NCI-H2227 (cell line): ENCODE results near the gene SLFN14.
"Not testable (repeated sequence)": the region's sequence is repeated elsewhere in the genome, so short reads cannot be mapped to it uniquely, and the experiment has no call there.

Experiments used
- DNase-seq: peaks from one replicate; lab custom pipeline; 2025; ENCODE audit not compliant: unreplicated experiment; lab: John Stamatoyannopoulos, UW

Gene SLFN14

GRCh38 chr17:35523296-35523695, 37.3 kb downstream of the SLFN14 start:
- no peak for DNase-seq

DNA sequence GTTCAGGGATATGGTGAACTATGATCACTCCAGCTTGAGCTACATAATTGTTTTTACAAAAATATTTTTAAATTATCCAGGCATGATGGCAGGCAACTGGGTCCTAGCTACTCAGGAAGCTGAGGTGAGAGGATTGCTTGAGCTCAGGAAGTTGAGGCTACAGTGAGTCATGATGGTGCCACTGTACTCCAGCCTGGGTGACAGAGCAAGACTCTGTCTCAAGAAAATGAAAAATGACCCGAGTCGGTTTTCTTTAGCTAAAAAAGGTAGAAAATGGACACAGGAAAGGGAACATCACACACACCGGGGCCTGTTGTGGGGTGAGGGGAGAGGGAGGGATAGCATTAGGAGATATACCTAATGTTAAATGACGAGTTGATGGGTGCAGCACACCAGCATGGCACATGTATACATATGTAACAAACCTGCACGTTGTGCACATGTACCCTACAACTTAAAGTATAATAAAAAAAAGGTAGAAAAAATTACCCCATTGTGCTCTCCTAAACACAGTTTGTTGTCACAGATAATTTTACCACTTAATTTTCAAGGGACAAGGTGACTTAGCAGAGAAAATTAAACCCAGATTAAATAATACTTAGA, 38.9 kb downstream of the SLFN14 start:
- DNase-seq = not testable (repeated sequence)

DNA sequence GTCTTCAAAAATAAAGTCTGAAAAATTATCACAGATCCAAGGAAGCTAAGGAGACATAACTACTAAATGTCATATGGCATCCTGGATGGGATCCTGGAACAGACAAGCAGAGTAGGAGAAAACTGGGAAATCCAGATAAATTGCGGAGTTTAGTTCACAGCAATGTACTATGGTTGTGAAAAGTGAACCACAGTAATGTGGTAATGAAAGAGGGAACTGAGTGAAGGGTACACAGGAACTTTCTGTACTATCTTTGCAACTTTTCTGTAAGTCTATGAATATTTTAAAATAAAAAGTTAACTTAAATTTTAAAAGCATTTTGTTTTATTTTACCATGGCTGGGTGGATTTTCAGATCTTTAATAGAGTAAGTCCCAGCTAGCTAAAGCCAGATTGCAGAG, 39.5 kb downstream of the SLFN14 start:
- DNase-seq = no peak

DNA sequence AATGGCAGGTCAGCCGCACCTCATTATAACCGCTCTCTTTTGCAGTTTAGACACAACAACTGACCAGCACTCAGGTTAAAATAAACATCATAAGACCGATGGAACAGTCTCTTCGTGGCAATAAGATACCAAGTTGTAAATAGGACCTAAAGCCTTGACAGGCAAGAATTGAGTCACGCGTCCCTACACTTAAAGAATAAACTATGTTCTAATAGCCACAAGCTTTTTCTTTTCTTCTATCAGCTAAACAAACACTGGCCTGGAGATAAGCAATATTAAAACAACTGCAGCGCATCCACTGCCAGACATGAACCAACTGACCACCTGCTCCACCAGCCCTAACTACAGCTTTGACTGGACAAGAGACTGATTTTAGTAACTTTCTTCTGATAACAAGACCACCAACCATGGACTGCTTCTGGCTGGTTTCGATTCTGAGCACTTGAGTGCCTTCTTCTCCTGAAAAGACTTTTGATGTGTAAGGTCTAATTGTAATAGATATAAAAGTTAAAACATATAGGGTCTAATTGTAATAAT, 40.6 kb downstream of the SLFN14 start:
- no peak for DNase-seq

DNA sequence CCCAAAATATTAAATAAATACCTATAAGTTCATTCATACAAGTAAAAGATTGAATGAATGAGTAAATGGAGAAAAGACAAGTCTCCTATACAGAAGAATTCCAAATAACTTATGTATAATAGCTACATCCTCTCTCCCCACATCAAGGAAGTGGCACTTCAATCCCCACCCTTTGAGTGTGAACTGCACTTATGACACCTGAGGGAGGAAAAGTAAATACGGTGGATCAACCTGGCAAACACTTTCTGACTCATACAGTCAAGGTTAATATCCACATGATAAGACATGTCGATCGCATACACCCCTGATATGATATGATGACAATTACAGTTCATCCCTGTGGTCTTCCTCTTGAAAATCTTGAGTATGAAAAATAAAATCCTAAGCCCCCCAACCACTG, 41.2 kb downstream of the SLFN14 start:
- DNase-seq = no peak

DNA sequence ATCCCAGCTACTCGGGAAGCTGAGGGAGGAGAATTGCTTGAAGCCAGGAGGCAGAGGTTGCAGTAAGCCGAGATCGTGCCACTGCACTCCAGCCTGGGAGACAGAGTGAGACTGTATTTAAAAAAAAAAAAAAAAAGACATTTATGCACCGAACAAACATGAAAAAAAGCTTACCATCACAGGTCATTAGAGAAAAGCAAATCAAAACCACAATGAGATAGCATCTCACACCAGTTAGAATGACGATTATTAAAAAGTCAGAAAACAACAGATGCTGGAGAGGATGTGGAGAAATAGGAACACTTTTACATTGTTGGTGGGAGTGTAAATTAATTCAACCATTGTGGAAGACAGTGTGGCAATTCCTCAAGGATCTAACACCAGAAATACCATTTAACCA, 42.2 kb downstream of the SLFN14 start:
- DNase-seq = not testable (repeated sequence)

GRCh38 chr17:35515027-35515426, 45.6 kb downstream of the SLFN14 start:
- DNase-seq = no peak

DNA sequence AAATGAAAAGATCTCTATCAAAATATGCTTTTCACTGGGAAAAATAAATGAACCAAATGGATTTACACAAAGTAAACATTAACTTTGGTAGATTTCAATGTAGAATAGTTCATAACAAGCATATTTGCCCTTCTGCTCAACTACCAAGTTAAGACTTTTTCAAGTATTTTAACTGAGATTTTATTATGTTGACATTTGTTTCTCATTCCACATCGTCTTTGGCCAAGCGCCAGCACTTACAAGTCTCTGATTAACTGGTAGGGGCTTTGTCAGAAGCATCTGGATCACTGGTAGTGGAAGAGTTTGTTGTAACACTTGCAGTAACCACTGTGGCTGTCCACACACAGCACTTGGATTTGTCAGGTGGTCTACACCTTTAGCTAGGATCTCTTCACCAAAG, 46.1 kb downstream of the SLFN14 start:
- no peak for DNase-seq
